ENCODE data around the gene C5orf58.
A peak's percentile ranks its signal among the peaks of the same experiment; 100 is the strongest.

The C5orf58 gene

DNA sequence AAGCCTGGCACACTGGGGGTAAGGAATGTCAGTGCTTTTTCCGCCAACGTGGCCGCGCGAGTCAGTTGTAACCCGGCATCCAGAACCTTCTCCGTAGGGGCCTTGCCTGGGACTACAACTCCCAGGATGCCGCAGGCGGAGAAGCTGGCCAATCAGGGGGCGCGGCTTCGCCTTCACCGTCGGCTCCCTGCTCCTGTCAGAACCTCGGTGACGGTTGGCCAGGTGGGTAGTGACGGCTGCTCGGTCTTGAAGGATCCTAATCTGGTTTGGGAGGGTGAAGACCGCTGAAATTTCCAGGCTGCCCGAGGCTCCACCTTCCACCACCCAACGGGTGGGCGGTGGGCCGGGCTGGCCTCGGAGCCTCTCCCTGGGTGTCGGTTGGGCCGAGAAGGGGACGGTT is at the start of gene C5orf58:
C5orf58 (plus strand) TSS at position 200 of the 400 bp plus-strand sequence. CDS start 1,992 bp downstream, outside the sequence.
- DNase-seq = no peak

- DNase-seq = peak; percentile 15
Measured at GRCh38 chr5:170183816-170184687, 48.7 kb upstream of the C5orf58 start.

- no peak for DNase-seq
Measured at GRCh38 chr5:170184737-170185136, 48.0 kb upstream of the C5orf58 start.

GRCh38 chr5:170186156-170186555 is 46.6 kb upstream of the C5orf58 start:
- DNase-seq = no peak

DNA sequence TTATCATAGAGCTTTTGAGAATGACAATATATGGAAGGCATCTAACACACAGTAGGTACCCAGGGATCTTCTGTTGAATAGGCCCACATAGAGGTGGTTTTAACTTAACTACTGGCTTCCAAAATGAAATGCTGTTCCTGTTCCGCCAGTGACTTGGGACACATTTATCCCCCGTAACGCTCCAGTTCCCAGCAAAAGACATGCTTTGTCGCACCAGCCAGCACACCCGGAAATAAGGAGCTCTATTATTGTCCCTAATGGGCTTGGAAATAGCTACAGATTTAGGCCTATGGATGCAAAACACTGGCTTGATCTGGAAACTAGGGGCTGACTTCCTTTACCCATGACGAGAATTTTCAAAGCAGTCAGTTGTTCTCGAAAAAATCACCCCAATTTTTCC is 45.9 kb upstream of the C5orf58 start:
- no peak for DNase-seq

DNA sequence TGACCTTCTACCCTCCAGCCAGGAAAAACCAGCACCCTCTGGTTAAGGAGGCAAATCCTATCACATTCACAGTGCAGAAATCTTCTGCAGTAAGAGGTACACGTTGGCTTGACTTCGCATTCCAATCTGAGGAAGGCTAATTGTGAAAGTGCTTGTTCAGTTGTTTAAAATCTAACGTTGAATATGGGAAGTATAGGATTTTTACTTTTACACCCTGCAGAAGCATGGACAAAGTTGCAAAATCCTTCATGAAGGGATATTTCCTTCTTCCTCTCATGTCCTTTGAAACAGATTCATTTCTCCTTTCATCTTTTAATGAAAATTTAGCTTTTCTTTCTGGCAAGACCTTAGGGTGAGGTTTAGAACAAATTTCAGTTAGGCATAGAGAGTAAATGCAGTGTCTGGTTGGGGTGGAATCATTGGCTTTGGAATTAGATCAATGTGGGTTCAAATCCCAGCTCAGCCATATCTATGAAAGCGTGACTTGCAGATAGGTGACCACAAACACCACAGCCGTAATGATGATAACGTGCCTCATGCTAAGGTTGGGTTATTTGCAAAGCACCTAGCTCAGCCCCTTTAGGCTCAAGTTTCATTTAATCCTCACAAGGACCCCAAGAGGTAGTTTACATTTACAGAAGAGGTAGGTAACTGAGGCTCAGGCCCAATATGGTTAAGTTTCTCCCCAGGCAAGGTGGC is 42.2 kb upstream of the C5orf58 start:
- DNase-seq = no peak

DNA sequence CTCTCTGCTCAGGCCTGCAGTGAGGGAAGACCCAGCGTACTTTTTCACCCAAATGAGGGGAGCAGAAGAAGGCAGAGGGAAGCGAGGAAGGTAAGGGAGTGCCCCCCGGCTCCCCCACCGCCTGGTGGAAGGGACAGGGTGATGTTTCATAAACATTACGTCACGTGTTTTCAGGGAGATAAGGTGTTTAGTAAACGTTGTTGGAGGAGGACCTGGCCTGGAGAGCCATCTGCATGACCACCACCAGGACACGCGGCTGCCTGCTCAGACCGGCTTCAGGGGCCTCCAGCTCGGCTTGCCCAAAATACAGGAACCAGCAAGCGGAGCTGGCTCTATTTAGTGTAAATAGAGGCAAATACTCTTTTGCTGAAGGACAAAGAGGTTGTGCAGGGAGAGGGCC is 40.0 kb upstream of the C5orf58 start:
- no peak for DNase-seq

- no peak for DNase-seq
Measured at GRCh38 chr5:170195961-170196360, 36.8 kb upstream of the C5orf58 start.

- DNase-seq = no peak
Measured at GRCh38 chr5:170200876-170201275, 31.9 kb upstream of the C5orf58 start.

GRCh38 chr5:170201311-170201710 is 31.5 kb upstream of the C5orf58 start:
- DNase-seq = no peak

GRCh38 chr5:170202117-170202516 is 30.7 kb upstream of the C5orf58 start:
- no peak for DNase-seq

DNA sequence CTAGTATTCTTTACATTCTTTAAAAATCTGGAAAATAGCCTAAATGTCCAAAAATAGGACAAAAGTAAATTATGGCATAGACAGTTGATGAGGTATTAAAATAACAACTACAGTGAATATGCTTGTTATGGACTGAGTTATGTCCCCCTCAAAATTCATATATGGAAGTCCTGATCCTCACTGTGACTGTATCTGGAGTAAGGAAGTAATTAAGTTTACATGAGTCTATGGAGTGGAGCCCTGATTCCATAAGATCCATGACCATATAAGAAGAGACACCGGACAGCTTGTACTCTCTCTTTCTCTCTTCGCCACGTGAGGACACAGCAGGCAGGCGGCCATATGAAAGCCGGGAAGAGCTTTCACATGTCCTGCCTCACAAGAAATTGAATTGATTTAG is 28.6 kb upstream of the C5orf58 start:
- no peak for DNase-seq

GRCh38 chr5:170206216-170206615 is 26.6 kb upstream of the C5orf58 start:
- DNase-seq = no peak

GRCh38 chr5:170206958-170207357 is 25.8 kb upstream of the C5orf58 start:
- no peak for DNase-seq

DNA sequence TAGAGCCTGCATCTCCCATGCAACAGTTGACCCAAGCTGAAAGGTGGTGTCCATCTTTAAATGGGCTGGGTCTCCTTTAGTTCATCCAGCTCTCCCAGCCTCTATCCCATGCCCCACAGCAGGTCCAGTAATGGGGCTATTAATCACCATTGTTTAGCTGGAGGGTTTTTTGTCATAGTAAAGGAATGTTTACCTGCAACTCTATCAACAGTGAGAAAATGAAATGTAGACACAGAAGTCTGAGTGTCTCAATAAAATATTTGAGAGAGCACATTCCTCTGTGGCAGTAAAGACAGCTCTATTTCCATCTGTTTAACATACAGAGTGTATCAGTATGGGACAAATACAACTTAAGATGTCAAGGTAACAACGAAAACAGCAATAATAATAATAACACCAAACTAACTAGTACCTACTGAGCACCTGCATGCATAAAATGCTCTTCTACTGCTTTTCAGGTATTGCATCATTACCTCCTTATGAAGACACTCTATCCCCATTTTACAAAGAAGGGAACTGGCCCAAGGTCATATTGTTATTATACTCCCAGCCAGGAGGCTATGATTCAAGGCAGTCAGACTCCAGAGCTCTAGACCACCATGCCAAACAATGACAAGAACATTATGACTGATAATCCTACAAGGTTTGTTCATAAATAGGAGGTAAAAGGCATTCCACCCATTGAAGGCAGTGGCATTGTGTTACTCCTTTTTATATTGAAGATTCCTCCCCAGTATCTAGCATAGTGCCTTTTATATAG is 21.0 kb upstream of the C5orf58 start:
- no peak for DNase-seq

- no peak for DNase-seq
Measured at GRCh38 chr5:170216257-170216864, 16.4 kb upstream of the C5orf58 start.

DNA sequence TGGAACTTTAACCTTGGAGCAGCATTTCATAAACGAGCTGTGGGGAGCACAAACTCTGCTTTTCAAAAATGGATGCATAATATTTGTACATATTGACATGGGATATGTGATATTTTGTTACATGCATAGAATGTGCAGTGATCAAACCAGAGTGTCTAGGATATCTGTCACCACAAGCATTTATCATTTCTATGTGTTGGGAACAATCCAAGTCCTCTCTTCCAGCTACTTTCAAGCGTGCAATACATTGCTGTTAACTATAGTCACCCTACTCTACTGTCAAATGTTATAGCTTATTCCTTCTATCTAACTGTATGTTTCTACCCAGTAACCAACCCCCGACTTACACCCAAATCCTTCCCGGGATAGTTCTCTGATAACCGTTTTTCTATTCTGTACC is 15.0 kb upstream of the C5orf58 start:
- no peak for DNase-seq

- DNase-seq = no peak
Measured at GRCh38 chr5:170218726-170219125, 14.1 kb upstream of the C5orf58 start.

DNA sequence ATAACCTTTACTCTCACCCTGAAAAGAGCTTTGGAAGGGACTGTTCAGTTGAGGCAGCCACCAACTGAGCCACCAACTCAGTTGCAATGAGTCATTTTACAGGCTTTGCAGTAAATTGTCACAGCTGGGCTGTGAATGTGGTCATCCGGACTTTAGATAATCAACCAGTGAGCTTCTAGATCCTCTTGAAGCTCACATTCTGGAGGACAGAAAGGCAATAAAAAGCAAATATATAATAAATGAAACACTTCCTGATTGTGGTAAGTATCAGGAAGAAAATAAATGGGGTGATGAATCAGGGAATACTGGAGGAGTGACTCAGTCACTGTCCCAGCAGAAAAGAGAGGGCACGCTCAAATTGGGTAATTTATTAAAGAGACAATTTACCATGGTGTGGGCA is 13.2 kb upstream of the C5orf58 start:
- no peak for DNase-seq

DNA sequence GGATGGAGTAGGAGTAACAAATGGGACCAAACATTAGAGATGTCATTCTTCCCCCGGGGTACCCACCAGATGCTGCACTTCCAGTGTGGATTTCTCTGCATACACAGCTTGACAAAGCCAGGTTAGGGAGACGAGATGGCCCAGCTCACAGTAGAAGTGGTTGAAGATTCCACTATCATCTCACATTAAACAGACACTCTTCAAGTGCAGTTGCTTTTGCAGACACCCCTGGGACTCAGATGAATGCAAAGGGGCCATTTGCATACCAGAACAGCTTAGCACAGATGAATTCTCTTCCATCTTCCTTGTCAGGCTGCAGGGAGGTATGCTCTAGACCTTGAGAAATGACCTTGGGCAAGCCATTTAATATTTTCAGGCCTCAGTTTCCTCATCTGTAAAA is 12.6 kb upstream of the C5orf58 start:
- no peak for DNase-seq

- no peak for DNase-seq
Measured at GRCh38 chr5:170221327-170221741, 11.5 kb upstream of the C5orf58 start.

GRCh38 chr5:170223360-170223759 is 9.4 kb upstream of the C5orf58 start:
- DNase-seq = no peak

- DNase-seq = no peak
Measured at GRCh38 chr5:170223906-170224305, 8.9 kb upstream of the C5orf58 start.

Data from NK-92 treated with Interleukin-12 subunit alpha and Interleukin-12 subunit beta, amount 100 ng/mL, for 24 hours (cell line).